Cerebellar nuclear complex (tissue), 1 donor: Measurements from ENCODE around the gene OR10Z1.

Source experiments
- DNase-seq, 2 experiments: peaks; one replicate each; lab custom pipeline; 2025; lab: John Stamatoyannopoulos, UW

Gene OR10Z1

GRCh38 chr1:158604968-158605367, at the start of gene OR10Z1:
Gene OR10Z1 (plus strand): TSS chr1:158605268. CDS start chr1:158606439, 1,171 bp downstream.
- DNase-seq, result no peak

GRCh38 chr1:158559696-158560095, 45.4 kb upstream of the OR10Z1 start:
- DNase-seq, result no peak

GRCh38 chr1:158563853-158564252, 41.2 kb upstream of the OR10Z1 start:
- no peak for DNase-seq

GRCh38 chr1:158564608-158565007, 40.5 kb upstream of the OR10Z1 start:
- no peak for DNase-seq

- DNase-seq, result no peak
Measured at GRCh38 chr1:158570480-158570879, 34.6 kb upstream of the OR10Z1 start, which contains the start of gene OR6P1. Gene OR6P1 (minus strand): TSS chr1:158570580. CDS start chr1:158563604, 6,976 bp downstream.

- no peak for DNase-seq
Measured at GRCh38 chr1:158572226-158572625, 32.8 kb upstream of the OR10Z1 start.

GRCh38 chr1:158577561-158577960, 27.5 kb upstream of the OR10Z1 start:
- DNase-seq, result no peak

- DNase-seq, result no peak
Measured at GRCh38 chr1:158579733-158580132, 25.3 kb upstream of the OR10Z1 start, which contains the start of gene OR10X1. Gene OR10X1 (minus strand): TSS chr1:158579899. CDS start chr1:158579899, 0 bp downstream.

GRCh38 chr1:158583962-158584361, 21.1 kb upstream of the OR10Z1 start:
- DNase-seq, result no peak

- no peak for DNase-seq
Measured at GRCh38 chr1:158586942-158587341, 18.1 kb upstream of the OR10Z1 start.

- no peak for DNase-seq
Measured at GRCh38 chr1:158600735-158601134, 4.3 kb upstream of the OR10Z1 start.

- DNase-seq, result no peak
Measured at GRCh38 chr1:158607296-158607695, 2.2 kb downstream of the OR10Z1 start.

- DNase-seq, result no peak
Measured at GRCh38 chr1:158611916-158612315, 6.8 kb downstream of the OR10Z1 start.

GRCh38 chr1:158613764-158614163, 8.7 kb downstream of the OR10Z1 start:
- no peak for DNase-seq

GRCh38 chr1:158638146-158638545, 33.1 kb downstream of the OR10Z1 start:
- no peak for DNase-seq

- no peak for DNase-seq
Measured at GRCh38 chr1:158638904-158639303, 33.8 kb downstream of the OR10Z1 start.

- no peak for DNase-seq
Measured at GRCh38 chr1:158644449-158644848, 39.4 kb downstream of the OR10Z1 start.

GRCh38 chr1:158646465-158646864, 41.4 kb downstream of the OR10Z1 start:
- DNase-seq, result no peak

GRCh38 chr1:158649052-158649451, 44.0 kb downstream of the OR10Z1 start:
- no peak for DNase-seq

- no peak for DNase-seq
Measured at GRCh38 chr1:158652721-158653334, 47.8 kb downstream of the OR10Z1 start.

GRCh38 chr1:158654086-158654485, 49.0 kb downstream of the OR10Z1 start:
- DNase-seq, result no peak

GRCh38 chr1:158654571-158654970, 49.5 kb downstream of the OR10Z1 start:
- no peak for DNase-seq
